DMS53 treated with DMSO at 0.1 percent for 48 hours (cell line): ENCODE results near the gene C4orf50.
"Not testable (repeated sequence)": the region's sequence is repeated elsewhere in the genome, so short reads cannot be mapped to it uniquely, and the experiment has no call there.

Experiments
- DNase-seq: peaks from one replicate; lab custom pipeline; 2025; ENCODE audit not compliant: unreplicated experiment; lab: John Stamatoyannopoulos, UW

Gene C4orf50

DNA sequence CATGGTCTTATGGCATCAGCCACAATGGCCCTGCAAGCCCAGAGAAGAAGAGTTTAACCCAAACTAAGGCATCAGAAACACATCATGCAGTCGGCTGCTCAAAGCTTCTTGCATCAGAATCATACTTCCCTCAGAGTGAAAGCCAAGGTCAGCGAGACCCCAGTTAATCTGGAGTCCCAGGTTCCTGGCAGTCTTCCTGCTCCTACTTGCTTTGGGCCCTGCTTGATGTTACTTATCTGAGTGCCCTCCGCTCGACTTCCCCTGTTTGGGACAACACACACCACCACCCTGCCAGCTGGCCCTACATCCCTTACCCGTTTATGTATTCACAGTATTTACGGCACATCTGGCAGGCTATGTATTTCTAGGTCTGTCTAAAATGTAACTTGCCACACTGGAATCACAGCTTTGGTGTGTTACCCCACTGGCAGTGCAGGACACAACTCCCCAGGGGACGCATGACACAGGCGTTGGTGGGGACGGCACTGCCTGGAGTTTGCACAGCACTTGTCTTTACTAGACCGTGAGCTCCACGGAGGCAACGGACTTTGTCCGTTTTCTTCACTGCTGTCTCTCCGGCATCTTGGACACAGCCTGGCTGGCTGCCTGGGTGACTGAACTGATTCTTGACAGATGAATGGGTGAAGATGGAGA, 148.1 kb downstream of the C4orf50 start:
- DNase-seq, result no peak

DNA sequence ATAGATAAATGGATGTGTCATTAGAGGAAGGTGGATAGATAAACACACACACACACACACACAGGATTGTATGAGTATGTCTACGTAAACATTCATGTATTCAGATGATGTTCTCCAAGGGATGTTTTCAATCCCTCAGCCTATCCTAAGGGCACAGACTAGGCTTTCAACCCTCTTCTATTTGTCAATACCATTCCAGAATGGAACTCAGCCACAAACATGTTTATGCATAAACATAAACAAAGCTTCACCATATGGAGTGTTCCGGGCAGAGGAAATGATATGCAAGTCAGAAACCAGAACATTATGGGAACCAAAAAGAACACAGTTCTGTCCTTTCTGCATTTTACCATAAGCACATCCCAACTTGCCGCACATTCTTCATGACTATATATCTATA, 150.4 kb downstream of the C4orf50 start:
- DNase-seq, result peak; percentile 20

- DNase-seq, result no peak
Measured at GRCh38 chr4:5866841-5867813, 151.1 kb downstream of the C4orf50 start.

DNA sequence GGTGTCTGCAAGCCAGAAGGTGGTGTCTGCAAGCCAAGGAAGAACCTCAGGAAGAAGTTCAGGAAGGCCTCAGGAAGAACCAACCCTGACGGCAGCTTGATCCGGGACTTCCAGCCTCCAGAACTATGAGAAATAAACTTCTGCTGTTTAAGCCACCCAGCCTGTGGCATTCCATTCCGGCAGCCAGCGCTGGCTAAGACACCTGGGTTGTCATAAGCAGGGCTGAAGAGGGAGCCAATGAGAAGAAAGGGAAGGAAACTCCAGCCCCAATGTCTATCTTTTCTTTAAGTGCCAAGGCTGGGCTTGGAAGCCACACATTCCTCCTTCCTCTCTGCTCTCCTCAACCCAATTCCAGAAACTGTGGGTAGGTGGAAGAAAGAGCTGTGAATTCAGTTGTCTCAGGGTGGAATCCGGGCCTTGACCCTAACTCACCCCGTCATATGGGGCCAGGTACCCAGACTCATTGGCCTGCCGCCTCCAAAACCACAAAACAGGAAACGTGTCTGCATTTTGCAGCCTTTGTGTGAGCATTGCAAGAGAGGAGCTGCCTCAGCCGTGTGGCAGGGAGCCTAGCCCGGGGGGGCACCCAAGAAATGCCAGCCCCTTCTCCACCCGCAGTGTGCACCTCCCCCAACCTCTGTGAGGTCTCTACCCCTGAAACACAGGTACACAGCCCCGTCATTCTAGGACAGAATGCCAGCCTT, 152.2 kb downstream of the C4orf50 start:
- no peak for DNase-seq

DNA sequence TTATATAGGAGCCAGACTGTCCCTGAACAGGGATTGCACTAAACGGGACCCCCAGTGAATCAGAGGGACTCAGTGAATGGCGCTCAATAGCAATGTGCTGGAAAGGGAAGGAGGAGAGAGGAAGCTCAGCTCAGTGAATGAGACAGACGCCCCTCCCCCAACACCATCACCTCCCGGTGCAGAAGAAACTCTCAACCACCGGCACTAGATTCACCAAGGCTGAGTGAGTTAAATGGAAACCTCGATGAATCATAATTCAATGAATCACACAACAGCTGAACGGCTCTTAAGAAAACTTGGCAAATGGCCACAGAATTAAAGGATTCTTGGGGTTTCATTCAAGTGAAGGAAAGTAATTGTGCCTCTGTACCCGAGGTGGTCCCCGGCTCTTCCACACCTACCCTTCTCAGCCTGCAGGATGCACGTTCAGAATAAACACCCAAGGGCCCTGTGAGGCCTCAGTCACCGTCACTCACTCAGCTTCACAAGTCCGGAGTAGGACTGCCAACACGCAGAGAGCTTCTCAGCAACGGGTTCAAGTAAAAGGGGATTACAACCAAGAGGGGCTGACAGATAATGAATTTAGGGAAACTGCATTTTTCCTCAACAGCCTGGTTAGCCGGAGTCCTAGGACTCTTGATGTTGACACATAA, 154.6 kb downstream of the C4orf50 start:
- DNase-seq, result peak; percentile 39

GRCh38 chr4:5858020-5858769, 160.0 kb downstream of the C4orf50 start:
- DNase-seq, result no peak

DNA sequence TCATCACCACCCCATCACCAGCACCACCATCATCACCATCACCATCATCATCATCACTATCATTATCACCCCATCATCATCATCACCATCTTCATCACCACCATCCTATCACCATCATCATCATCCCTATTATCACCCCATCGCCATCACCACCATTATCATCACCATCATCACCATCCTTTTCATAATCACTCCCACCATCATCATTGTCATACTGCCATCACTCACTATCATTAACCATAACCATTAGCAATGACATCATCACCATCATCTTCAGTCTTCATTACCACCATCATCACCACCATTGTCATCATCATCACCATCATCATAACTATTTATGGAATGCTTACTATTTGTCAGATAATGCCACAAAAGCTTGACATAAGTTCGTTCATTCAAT, 161.0 kb downstream of the C4orf50 start:
- DNase-seq, result no peak

- not testable (repeated sequence) for DNase-seq
Measured at GRCh38 chr4:5856362-5856761, 161.9 kb downstream of the C4orf50 start.

DNA sequence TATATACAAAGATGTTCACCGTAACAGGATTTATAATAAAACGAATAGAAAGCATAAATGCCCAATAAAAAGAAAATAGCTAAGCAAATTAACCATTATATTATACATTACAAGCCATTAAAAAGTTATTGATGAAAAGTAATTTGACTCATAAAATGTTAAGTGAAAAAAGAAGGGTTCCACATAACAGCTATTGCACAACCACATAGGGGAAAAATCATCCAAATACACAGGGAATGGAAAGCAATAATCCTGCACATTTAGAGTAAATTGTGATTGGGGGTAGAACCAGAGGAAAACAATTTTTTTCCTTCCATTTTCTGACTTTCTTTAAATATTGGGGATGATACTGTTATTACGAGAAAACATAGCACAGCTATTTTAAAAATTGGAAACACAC, 163.3 kb downstream of the C4orf50 start:
- no peak for DNase-seq

DNA sequence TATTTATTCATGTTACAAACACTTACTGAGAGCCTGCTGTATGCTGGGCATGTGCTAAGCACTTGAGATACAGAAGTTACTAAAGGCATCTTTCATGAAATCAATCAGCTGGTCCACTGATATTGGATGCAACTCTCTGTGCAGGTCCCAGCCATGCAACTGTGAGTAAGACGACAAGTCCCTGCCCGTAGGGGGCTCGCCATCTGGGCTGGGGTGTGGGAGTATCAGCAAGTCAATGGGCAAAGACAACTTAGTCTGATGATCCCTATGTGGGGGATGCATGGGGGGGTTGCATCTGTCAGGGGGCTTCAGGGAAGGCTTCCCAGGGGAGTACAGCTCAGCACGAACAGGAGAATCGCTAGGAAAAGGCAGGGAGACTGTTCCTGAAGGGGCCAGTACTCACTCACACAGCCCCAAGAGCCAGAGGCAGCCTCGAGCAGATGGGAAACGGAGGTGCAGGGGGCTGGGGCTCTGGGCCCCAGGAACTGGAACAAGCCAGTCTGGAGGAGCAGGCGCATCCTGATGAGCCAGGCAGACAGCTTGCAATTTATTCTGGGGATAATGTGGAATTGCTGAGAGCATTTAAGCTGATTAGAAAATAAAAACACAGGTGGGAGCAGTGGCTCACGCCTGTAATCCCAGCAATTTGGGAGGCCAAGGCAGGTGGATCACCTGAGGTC, 165.6 kb downstream of the C4orf50 start:
- no peak for DNase-seq

DNA sequence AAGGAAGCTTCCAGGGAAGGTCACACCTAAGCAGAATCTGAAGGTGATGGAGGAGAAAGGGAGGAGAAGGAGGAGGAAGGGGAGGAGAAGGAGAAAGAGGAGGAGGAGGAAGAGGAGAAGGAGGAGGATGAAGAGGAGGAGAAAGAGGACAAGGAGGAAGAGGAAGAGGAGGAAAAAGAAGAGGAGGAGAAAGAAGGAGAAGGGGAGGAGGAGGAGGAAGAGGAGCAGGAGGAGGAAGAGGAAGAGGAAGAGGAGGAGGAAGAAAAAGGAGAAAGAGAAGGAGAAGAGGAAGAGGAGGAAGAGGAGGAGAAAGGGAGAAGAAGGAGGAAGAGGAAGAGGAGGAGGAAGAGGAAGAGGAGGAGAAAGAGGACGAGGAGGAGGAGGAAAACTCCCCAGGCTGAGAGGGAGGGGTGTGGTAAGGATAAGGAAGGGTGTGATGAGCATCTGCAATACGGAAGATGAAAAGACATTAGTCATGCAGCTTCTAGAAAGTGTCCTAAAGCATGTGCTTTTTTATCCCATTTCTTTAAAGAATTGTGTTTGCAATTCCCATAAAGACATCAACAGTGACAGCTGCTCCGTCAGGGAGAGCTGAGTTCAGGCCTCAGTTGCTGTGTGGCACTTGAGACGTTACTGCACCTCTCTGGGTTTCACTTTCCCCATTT, 166.5 kb downstream of the C4orf50 start:
- no peak for DNase-seq
